GM19043 (cell line): ENCODE results near the gene SIGLEC11.
"Not testable (repeated sequence)": the region's sequence is repeated elsewhere in the genome, so short reads cannot be mapped to it uniquely, and the experiment has no call there.

Experiments
- ATAC-seq: cut with Tn5 transposase; IDR thresholded peaks from one replicate; pipeline ENCODE4 v1.9.1; 2021; ENCODE audit warnings: low read depth; ENCODE audit not compliant: unreplicated experiment

The SIGLEC11 gene

GRCh38 chr19:49951806-49952478 lies 9.0 kb downstream of the SIGLEC11 start:
- no peak for ATAC-seq

GRCh38 chr19:49950956-49951526 lies 9.9 kb downstream of the SIGLEC11 start:
- no peak for ATAC-seq

- no peak for ATAC-seq
These were observed 10.4 kb downstream of the SIGLEC11 start for GRCh38 chr19:49950590-49950948.

GRCh38 chr19:49949742-49950589 lies 11.0 kb downstream of the SIGLEC11 start:
- ATAC-seq: no peak

GRCh38 chr19:49946415-49946814 lies 14.6 kb downstream of the SIGLEC11 start:
- no peak for ATAC-seq

- ATAC-seq: not testable (repeated sequence)
These were observed 16.4 kb downstream of the SIGLEC11 start for GRCh38 chr19:49944567-49944966.

GRCh38 chr19:49940482-49940791 lies 20.5 kb downstream of the SIGLEC11 start:
- no peak for ATAC-seq

GRCh38 chr19:49939721-49940481 lies 21.1 kb downstream of the SIGLEC11 start:
- ATAC-seq: no peak

GRCh38 chr19:49938662-49939061 lies 22.3 kb downstream of the SIGLEC11 start:
- no peak for ATAC-seq

- ATAC-seq: no peak
These were observed 23.1 kb downstream of the SIGLEC11 start for GRCh38 chr19:49937750-49938381.

GRCh38 chr19:49936549-49936948 lies 24.4 kb downstream of the SIGLEC11 start:
- no peak for ATAC-seq

GRCh38 chr19:49933643-49934042 lies 27.3 kb downstream of the SIGLEC11 start:
- ATAC-seq: no peak

GRCh38 chr19:49932731-49933131 lies 28.2 kb downstream of the SIGLEC11 start:
- ATAC-seq: no peak

- ATAC-seq: no peak
These were observed 28.9 kb downstream of the SIGLEC11 start for GRCh38 chr19:49932041-49932451.

- no peak for ATAC-seq
These were observed 29.5 kb downstream of the SIGLEC11 start for GRCh38 chr19:49931293-49932040.

GRCh38 chr19:49930483-49931011 lies 30.4 kb downstream of the SIGLEC11 start:
- no peak for ATAC-seq

GRCh38 chr19:49929611-49930482 lies 31.1 kb downstream of the SIGLEC11 start:
- ATAC-seq: no peak

GRCh38 chr19:49929121-49929610 lies 31.8 kb downstream of the SIGLEC11 start, which contains the start of the genes ATF5 and NUP62:
Gene ATF5 (plus strand): TSS chr19:49929205. CDS start chr19:49930851, 1,646 bp downstream.
Gene NUP62 (minus strand): TSS chr19:49929504. CDS start chr19:49909807, 19,697 bp downstream.
- ATAC-seq: no peak
